Erythroblast (primary cell): ENCODE data around the gene CMC1.
"Not testable (repeated sequence)": the region's sequence is repeated elsewhere in the genome, so short reads cannot be mapped to it uniquely, and the experiment has no call there.

ENCODE experiments used
- DNase-seq, 2 experiments: peaks; one replicate each; lab custom pipeline; 2025; lab: John Stamatoyannopoulos, UW
- GATA1 ChIP-seq: IDR thresholded peaks from 2 replicates; pipeline ENCODE4 v1.6.1; 2011; ENCODE audit warnings: low read depth, mild to moderate bottlenecking, control low read depth, low read length, moderate library complexity
- POLR2A ChIP-seq: IDR thresholded peaks from 2 replicates; pipeline ENCODE4 v1.6.1; 2011; ENCODE audit warnings: mild to moderate bottlenecking, low read length

CMC1 gene

DNA sequence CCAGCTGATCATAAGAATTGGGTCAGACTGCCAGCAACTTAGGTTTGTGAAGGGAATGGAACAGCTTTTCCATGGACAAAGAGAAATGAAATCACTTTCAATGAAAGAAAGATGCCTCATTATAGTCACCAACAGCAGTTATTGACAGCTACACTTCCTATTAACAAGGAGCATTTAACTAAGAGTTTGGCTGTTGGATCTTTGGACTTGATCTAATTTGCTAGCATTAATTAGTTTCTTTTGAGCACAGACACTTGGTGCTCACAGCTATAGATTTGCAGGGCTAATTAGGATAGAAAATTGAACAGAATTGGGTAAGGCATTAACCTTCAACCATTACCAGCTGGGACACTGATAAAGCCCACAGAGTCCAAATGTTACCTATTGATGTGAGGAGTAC is 24.2 kb downstream of the CMC1 start:
- DNase-seq, result no peak
- TF ChIP-seq GATA1 (no peak), POLR2A (no peak)

DNA sequence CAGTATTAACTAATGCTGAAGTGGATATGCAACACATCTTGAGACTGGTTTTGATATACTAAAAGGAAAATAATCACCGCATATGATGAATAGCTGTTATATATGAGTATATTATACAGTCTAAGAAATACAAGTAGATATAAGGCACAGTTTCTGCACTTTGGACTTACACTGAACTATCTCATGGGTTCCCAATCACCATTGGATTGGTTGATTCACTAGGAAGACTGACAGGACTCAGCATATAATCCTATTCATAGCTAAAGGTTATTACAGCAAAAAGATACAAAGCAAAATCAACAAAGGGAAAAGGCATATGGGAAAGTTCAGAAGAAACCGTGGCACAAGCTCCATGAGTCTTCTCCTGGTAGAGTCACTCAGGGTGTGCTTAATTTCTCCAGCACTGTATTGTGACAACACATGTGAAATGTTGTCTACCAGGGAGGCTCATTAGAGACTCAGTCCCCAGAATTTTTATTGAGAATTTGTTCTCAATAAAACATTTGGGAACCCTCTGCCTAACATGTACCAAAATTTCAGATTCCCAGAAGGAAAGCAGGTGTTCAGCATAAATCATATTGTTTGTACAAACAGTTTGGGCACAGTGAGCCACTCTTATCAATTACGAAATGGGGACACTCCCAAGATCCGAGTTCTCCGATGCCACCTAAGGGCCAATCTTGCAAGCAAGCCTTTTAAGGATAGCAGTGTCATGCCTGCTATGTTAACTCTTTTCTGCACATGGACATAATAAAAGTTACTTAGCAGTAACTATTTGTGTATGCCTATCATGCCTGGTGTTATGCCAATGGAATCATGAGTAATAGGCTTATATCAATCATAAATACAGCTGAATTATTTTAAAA is 26.8 kb downstream of the CMC1 start:
- DNase-seq, result no peak
- TF ChIP-seq GATA1, result no peak
- TF ChIP-seq POLR2A, result no peak

DNA sequence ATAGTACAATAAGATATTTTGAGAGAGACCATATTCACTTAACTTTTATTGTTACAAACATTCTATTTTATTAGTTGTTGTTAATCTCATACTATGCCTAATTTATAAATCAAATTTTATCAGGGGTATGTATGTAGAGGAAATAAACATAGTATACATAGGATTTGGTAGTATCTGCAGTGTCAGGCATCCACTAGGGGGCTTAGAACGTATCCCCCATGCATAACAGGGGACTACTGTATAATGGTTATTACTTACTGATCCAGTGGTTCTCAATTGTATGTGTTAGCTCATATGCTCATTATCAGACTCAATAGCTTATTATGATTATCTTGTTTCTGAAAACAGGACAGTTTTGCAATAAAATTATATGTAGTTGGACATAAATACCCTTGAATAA is 27.6 kb downstream of the CMC1 start:
- no peak for DNase-seq
- TF ChIP-seq POLR2A, result no peak

DNA sequence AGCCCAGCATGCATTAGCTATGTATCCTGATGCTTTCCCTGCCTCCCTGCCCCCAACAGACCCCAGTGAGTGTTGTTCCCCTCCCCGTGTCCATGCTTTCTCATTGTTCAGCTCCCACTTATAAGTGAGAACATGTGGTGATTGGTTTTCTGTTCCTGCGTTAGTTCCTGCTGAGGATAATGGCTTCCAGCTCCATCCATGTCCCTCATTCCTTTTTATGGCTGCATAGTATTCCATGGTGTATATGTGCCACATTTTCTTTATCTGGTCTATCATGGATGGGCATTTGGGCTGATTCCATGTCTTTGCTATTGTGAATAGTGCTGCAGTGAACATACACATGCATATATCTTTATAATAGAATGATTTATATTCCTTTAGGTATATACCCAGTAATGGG is 28.5 kb downstream of the CMC1 start:
- DNase-seq, result not testable (repeated sequence)

DNA sequence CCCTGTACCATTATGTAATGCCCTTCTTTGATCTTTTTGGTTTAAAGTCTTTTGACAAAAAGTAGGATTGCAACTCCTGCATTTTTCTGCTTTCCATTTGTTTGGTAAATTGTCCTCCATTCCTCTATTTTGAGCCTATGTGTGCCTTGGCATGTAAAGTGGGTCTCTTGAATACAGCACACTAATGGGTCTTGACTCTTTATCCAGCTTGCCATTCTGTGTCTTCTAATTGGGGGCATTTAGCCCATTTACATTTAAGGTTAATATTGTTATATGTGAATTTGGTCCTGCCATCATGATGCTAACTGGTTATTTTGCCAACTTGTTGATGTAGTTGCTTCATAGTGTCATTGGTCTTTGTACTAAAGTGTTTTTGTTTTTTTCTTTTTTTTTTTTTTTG is 32.4 kb downstream of the CMC1 start:
- no peak for TF ChIP-seq GATA1
- no peak for TF ChIP-seq POLR2A
- DNase-seq, result peak in 1 of 2 experiments; percentile 2

DNA sequence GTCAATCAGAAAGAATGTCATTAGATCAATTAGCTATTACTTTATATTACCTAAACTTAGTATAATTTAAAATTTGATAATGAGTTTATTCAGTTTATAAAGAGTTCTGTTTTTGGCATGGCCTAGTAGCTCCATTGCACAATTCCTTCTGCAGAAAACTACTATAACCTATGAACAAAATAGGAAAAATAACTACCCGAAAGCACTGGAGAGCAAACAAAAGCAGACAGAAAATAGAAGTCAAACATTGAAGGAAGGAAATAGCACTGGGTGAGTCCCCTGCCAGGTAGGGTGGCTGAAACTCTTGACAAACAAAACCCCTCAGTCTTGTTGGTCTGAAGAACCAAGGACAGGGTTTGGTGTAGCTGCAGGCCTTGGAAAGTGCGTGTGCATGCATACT is 37.5 kb downstream of the CMC1 start:
- DNase-seq, result no peak
- TF ChIP-seq GATA1 (no peak), POLR2A (no peak)

DNA sequence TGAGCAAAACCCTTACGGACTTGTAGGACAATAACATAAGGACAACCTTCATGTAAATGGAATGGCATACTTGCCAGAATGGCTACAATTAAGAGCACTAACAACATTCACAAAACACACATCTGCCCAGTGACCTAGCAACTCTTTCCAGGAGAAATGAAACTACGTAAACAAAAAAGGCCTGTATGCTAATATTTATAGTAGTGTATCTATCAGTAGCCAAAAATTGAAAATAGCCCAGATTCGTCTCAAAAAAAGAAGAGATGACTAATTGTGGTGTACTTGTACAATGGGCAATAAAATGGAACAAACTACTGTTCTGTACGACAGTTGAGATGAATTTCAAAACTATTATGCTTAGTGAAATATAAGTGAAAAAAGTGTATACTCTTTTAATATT is 38.4 kb downstream of the CMC1 start:
- TF ChIP-seq GATA1 (no peak), POLR2A (no peak)
- DNase-seq, result no peak

DNA sequence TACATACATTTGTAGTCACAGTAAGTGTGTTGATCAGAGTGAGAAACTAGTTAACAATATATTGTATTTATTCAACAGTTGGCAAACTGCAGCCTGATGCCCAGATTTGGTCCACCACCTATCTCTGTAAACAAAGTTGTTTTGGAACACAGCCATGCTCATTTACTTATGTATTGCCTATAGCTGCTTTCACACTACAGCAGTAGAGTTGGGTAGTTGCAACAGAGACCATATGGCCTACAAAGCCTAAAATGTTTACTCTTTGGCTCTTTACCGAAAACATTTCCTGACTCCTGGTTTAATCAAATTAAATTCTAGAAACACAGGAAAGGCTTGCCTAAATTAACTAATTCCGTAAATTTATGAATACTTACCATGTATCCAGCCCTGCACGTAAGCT is 39.4 kb downstream of the CMC1 start:
- TF ChIP-seq GATA1, result no peak
- TF ChIP-seq POLR2A, result no peak
- no peak for DNase-seq

DNA sequence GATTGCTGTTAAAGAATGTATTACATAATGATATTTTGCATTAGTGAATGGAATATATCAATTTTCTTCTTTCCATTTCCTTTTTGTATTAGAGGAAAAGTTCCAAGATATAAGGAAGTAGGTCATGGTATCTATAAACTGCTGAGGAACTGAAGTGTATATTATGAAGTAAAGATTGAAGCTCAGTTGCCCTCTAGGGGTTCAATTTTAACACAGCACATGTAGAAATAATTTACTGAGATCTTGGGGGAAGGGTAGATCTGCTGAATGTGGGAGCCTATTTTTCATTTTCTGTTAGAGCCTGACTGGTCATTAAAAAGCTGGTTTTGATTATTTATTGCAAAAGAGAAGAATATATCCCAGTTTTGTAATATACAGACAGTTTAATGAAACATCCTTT is 45.2 kb downstream of the CMC1 start:
- TF ChIP-seq POLR2A, result no peak
- TF ChIP-seq GATA1, result no peak
- DNase-seq, result peak; percentile 7 to 18

DNA sequence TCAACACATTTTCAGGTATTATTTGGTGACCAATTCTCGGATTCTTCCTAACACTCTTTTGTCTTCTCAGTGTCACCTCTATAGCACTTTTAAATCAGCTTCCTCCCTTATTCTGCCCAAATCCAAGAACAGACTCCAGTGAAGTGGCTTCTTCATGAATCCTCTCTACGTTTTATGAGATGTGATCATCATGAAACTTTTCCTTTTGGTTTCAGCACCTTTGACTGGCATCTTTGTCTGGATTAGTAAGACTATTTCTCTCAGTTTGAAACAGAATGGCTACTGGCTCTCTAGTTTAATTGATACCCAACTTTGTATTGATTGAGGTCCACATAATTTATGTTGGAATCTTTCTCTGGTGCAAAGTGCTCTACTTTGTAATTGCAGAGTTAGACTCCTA is 45.6 kb downstream of the CMC1 start:
- no peak for DNase-seq
- TF ChIP-seq GATA1, result no peak

DNA sequence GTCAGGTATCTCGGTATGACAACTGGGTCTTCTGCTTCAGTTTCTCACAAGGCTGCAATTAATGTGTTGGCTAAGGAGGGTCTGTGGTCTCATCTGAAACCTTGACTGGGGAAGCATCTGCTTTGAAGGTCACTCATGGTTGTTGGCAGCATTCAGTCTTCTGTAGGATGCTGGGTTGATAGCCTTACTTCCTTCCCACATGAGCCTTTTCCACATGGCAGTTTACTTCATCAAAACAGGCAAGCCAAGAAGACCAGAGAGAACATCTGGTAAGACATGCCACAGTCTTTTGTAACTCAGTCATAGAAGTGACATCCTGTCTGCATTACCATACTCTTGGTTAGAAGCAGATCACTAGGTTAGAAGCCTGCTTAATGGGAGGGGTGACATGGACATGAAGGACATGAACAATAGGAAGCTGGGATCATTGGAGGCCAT is 49.5 kb downstream of the CMC1 start:
- TF ChIP-seq POLR2A, result no peak
- no peak for TF ChIP-seq GATA1

DNA sequence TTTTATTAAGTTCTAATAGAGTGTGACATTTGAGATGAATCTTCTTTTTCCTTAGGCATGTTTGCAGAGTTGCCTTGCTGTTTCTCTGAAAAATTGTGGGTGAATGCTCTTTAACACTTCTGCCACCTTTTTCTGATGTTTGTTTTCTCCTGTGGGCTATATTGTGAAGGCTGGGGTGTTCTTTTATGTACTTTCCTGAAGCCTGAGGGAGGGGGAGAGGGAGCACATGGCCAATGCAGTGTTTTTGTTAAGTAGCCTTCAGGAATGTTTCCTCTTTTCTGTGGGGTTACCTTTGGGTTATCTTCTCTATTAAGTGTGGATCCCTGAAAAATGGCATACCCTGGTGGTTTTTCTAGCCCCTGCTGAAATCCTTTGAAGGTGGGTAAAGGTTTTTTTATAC is 50.2 kb downstream of the CMC1 start:
- TF ChIP-seq POLR2A, result no peak
- no peak for TF ChIP-seq GATA1
- no peak for DNase-seq

More for the DNA sequence above, 49.5 kb downstream of the CMC1 start:
- no peak for DNase-seq

DNA sequence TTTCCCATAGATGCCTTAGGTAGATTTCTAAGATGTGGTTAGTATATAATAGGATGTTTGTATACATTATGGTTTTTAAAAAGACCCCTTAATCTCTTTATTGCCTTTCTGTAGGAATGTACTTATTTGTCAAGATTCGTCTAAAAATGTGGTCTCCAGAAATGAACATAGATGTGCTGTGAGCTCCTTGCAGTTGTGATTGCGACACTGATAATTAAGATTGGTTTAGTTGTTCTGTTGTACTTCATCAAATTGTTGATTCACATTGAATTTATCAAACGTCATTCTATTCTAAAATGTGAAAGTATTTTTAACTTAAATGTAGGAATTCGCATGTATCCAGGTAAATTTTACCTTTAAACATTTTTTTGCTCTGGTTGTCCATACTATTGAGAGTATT is 51.2 kb downstream of the CMC1 start:
- no peak for DNase-seq
- no peak for TF ChIP-seq GATA1
- no peak for TF ChIP-seq POLR2A

DNA sequence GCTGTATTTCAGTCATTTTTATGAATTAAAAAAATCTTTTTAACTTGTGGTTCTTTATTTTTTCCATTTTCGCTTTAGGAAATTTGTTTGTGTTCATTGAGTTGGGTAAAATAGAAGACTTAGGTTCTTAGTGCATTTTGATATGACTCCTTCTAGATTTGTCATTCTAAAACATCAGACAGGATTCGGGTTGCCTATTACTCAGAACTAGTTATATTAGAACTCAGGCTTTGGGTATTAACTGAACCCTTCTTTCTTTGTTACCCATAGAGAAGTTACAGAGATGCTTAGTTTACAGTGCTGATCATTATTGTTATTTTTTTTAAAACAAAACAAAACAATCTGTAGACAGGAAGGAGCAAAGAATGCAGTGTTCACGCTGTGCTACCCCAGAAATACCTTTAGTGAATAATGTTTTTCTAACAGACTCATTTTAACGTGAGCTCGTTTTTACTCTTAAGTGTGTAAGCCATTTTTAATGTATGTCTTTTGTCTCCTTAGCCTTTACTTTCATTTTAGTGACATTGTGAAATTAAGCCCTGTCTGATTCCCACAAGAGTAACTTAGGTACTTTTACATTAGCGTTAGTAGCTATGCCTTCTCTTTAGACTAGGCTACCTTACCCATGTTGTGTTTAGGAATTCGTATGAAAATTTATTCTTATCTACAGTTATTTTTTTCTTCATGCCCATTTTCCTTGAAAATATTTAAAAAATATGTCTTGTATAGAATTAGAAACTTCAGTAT is 53.4 kb downstream of the CMC1 start:
- no peak for DNase-seq
- no peak for TF ChIP-seq POLR2A
- no peak for TF ChIP-seq GATA1
